ENCODE data around the gene NETO2. TPM values are rescaled to one million over a fixed set of nuclear protein-coding genes. Genes with fewer than 3 reads are reported as not detected.

Gene NETO2
- total RNA-seq, 1 donor from 2014 or later = 18.7 TPM

DNA sequence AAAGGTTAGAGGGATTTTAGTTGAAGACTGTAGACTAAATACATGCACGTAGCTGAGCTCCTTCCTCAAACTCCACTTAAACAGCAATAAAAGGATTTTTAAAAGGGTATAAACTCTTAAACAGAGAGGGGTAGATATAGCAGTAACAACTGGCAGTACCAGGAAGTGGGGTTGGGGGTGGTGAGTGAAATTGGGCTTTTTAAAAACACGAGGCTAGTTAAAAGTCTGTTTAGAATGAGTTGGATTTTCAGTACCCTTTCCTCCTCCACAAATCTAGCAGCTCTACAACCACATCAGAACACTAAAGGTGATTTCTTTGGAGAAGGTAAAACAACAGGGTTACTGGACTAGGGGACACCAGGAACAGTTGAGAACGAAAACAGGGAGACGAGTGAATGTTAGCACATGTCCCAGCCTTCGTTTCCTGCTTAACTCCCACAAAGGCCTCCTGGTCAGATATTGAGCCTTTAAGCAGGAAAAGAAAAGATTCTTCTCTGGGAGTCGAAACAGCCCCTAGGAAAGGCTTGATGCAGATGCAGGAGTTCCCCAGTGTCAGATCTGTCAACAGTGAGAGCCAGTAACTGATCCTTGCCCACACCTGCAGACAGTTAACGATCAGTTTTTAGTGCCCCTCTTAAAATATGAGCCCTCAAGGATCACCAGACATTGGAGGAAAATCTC, 13.8 kb downstream of the NETO2 start:
- Histone ChIP-seq H3K27ac (no peak overlapping the region), H3K4me1 (no peaks in the 10 kb centered on the region), H3K36me3 (no peaks in the 10 kb centered on the region), H3K9me3 (no peaks in the 10 kb centered on the region), H3K27me3 (ENCODE audit: low read depth) (no peaks in the 10 kb centered on the region), H3K4me3 (no peak overlapping the region)
- TF ChIP-seq, protein P1, sequence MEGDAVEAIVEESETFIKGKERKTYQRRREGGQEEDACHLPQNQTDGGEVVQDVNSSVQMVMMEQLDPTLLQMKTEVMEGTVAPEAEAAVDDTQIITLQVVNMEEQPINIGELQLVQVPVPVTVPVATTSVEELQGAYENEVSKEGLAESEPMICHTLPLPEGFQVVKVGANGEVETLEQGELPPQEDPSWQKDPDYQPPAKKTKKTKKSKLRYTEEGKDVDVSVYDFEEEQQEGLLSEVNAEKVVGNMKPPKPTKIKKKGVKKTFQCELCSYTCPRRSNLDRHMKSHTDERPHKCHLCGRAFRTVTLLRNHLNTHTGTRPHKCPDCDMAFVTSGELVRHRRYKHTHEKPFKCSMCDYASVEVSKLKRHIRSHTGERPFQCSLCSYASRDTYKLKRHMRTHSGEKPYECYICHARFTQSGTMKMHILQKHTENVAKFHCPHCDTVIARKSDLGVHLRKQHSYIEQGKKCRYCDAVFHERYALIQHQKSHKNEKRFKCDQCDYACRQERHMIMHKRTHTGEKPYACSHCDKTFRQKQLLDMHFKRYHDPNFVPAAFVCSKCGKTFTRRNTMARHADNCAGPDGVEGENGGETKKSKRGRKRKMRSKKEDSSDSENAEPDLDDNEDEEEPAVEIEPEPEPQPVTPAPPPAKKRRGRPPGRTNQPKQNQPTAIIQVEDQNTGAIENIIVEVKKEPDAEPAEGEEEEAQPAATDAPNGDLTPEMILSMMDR (IDR thresholded peaks at IDR 0.05) = no peak
- intact Hi-C loops (cut with DNase I) = no loop called here
- ATAC-seq = no peak
- DNase-seq = no peak

GRCh38 chr16:47127541-47127940, 16.2 kb downstream of the NETO2 start:
- intact Hi-C loops (cut with DNase I) = no loop called here
- H3K9me3 ChIP-seq = no peaks in the 10 kb centered on the region
- H3K4me1 ChIP-seq = no peaks in the 10 kb centered on the region
- DNase-seq (no peak), ATAC-seq (no peak)
- H3K27ac ChIP-seq = no peak overlapping the region
- H3K4me3 ChIP-seq = no peak overlapping the region
- TF ChIP-seq, protein P1 (IDR thresholded peaks at IDR 0.05) = no peak
- no peaks in the 10 kb centered on the region for H3K27me3 ChIP-seq (ENCODE audit: low read depth)
- H3K36me3 ChIP-seq = no peaks in the 10 kb centered on the region

DNA sequence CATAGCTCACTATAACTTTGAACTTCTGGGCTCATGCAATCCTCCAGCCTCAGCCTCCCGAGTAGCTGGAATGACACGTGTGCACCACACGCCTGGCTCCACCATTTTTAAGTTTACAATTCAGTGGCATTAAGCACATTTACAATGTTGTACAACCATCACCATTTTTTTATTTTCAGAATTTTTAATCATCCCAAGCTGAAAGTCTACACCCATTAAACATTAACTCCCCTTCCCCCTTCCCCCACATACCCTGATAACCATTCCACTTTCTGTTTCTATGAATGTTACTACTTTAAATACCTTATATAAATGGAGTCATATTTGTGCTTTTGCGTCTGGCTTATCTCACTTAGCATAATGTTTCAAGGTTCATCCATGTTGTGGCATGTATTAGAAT, 18.0 kb downstream of the NETO2 start:
- Histone ChIP-seq H3K4me3 (no peak overlapping the region), H3K27ac (no peak overlapping the region), H3K9me3 (no peaks in the 10 kb centered on the region), H3K4me1 (no peaks in the 10 kb centered on the region), H3K36me3 (no peaks in the 10 kb centered on the region), H3K27me3 (ENCODE audit: low read depth) (no peaks in the 10 kb centered on the region)
- TF ChIP-seq, protein P1 (IDR thresholded peaks at IDR 0.05) = no peak
- DNase-seq = no peak
- ATAC-seq = no peak
- intact Hi-C loops (cut with DNase I) = no loop called here

GRCh38 chr16:47113130-47113529, 30.6 kb downstream of the NETO2 start:
- Histone ChIP-seq H3K9me3 (no peaks in the 10 kb centered on the region), H3K4me1 (no peaks in the 10 kb centered on the region), H3K36me3 (no peaks in the 10 kb centered on the region), H3K4me3 (no peak overlapping the region), H3K27ac (no peak overlapping the region), H3K27me3 (ENCODE audit: low read depth) (no peaks in the 10 kb centered on the region)
- intact Hi-C loops (cut with DNase I) = no loop called here
- ATAC-seq (no peak), DNase-seq (no peak)
- TF ChIP-seq, protein P1 (IDR thresholded peaks at IDR 0.05) = no peak

DNA sequence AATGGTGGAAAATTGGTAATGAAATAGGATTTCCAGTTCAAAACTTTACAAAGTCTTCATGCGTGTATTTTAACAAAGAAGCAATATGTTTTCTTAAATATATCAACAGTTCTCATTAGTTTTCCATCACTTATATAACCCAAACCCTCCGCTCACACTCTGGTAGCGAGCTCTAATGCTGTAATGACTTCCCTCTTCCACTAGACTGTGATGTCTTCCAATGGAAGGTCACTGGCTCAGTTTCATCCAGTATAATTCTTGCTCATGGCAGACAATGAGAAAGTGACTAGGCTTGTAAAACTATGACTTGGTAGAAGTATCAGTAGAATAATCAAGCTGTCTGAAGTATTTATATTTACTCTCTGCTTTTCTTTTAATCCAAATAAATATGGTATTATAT, 32.8 kb downstream of the NETO2 start:
- ATAC-seq (no peak), DNase-seq (no peak)
- H3K27ac ChIP-seq = no peak overlapping the region
- H3K9me3 ChIP-seq = no peaks in the 10 kb centered on the region
- intact Hi-C loops (cut with DNase I) = no loop called here
- TF ChIP-seq, protein P1 (IDR thresholded peaks at IDR 0.05) = no peak
- no peaks in the 10 kb centered on the region for H3K36me3 ChIP-seq
- no peaks in the 10 kb centered on the region for H3K27me3 ChIP-seq (ENCODE audit: low read depth)
- no peak overlapping the region for H3K4me3 ChIP-seq
- no peaks in the 10 kb centered on the region for H3K4me1 ChIP-seq

All from lower lobe of right lung (tissue), 2 donors.